CD14-positive monocyte (primary cell): Measurements from ENCODE around the gene PHACTR3. TPM values are rescaled to one million over a fixed set of nuclear protein-coding genes. Genes with fewer than 3 reads are reported as not detected.

Source experiments
- DNase-seq, 3 donors: peaks; one replicate each; pipeline ENCODE4 v3.0.0-alpha.2; 2011 to 2022
- H2AFZ ChIP-seq: 2 replicates; pipeline ENCODE4 v1.6.0; 2012; ENCODE audit warnings: mild to moderate bottlenecking, low read depth, low read length, inconsistent platforms; ENCODE audit not compliant: insufficient read depth, poor library complexity, severe bottlenecking
- H3K27ac ChIP-seq, 2 donors: 1 replicate in 1 of 2; 2 replicates in 1 of 2; pipeline ENCODE4 v1.5.1; 2012 to 2013; ENCODE audit warnings: low read length in 2 of 2, control low read depth in 1 of 2, inconsistent platforms in 1 of 2, low read depth in 1 of 2, mild to moderate bottlenecking in 1 of 2
- H3K27me3 ChIP-seq, 2 donors: one replicate each; pipeline versions ENCODE4 v1.6.0 to v1.6.1; 2011 to 2013; ENCODE audit warnings: low read length in 2 of 2; ENCODE audit not compliant: control insufficient read depth in 2 of 2, insufficient read depth in 2 of 2
- H3K36me3 ChIP-seq, 2 donors: replicated peaks in 1 of 2; 1 replicate in 1 of 2; 2 replicates in 1 of 2; pipeline versions ENCODE4 v1.5.1 to v1.6.1; 2012 to 2013; ENCODE audit warnings: low read length in 2 of 2, control low read depth in 1 of 2, inconsistent platforms in 1 of 2, mild to moderate bottlenecking in 1 of 2; ENCODE audit not compliant: insufficient read depth in 2 of 2, control insufficient read depth in 1 of 2
- H3K4me1 ChIP-seq, 2 donors: 1 replicate in 1 of 2; 2 replicates in 1 of 2; pipeline versions ENCODE4 v1.5.1 to v1.6.1; 2012 to 2013; ENCODE audit warnings: low read length in 2 of 2, control low read depth in 1 of 2, inconsistent platforms in 1 of 2, mild to moderate bottlenecking in 1 of 2, moderate library complexity in 1 of 2; ENCODE audit not compliant: insufficient read depth in 2 of 2, control insufficient read depth in 1 of 2
- H3K4me2 ChIP-seq: replicated peaks from 2 replicates; pipeline ENCODE3; 2012; ENCODE audit warnings: low read length, moderate library complexity, mild to moderate bottlenecking; ENCODE audit not compliant: poor library complexity, severe bottlenecking; ENCODE audit errors: extremely low read depth
- H3K4me3 ChIP-seq, 3 experiments: fragments of 200-600 bp in 1 of 3; sonication (generic) in 1 of 3; replicated peaks in 1 of 3; 1 replicate in 2 of 3; 2 replicates in 1 of 3; pipeline ENCODE4 v1.5.1; 2011 to 2013; ENCODE audit warnings: low read length in 3 of 3, mild to moderate bottlenecking in 3 of 3, control low read depth in 2 of 3, low read depth in 2 of 3, inconsistent platforms in 1 of 3, moderate library complexity in 1 of 3
- H3K79me2 ChIP-seq: 2 replicates; pipeline ENCODE4 v1.6.0; 2012; ENCODE audit warnings: mild to moderate bottlenecking, control low read depth, inconsistent platforms, low read length, moderate library complexity; ENCODE audit not compliant: insufficient read depth
- H3K9ac ChIP-seq: 2 replicates; pipeline ENCODE4 v1.6.0; 2017; ENCODE audit warnings: low read length, mild to moderate bottlenecking; ENCODE audit not compliant: insufficient read depth, poor library complexity, severe bottlenecking
- H3K9me3 ChIP-seq, 2 donors: replicated peaks in 1 of 2; 1 replicate in 1 of 2; 2 replicates in 1 of 2; pipeline versions ENCODE4 v1.5.1 to v1.6.1; 2012 to 2013; ENCODE audit warnings: low read length in 2 of 2, control low read depth in 1 of 2; ENCODE audit not compliant: control insufficient read depth in 1 of 2, insufficient read depth in 1 of 2
- H4K20me1 ChIP-seq: 2 replicates; pipeline ENCODE4 v1.6.0; 2012; ENCODE audit warnings: mild to moderate bottlenecking, low read length, control low read depth, moderate library complexity; ENCODE audit not compliant: insufficient read depth
- H3K27ac Mint-ChIP-seq, 7 donors: one replicate each; pipeline ENCODE4 v1.8.0; 2020; ENCODE audit warnings: mild to moderate bottlenecking in 7 of 7, mixed read lengths in 7 of 7, moderate library complexity in 6 of 7, inconsistent platforms in 2 of 7
- H3K27me3 Mint-ChIP-seq, 3 donors: one replicate each; pipeline ENCODE4 v1.8.0; 2021 to 2022; ENCODE audit warnings: low read depth in 3 of 3, mild to moderate bottlenecking in 3 of 3, mixed read lengths in 3 of 3, moderate library complexity in 3 of 3, inconsistent platforms in 1 of 3
- H3K36me3 Mint-ChIP-seq, 2 donors: one replicate each; pipeline ENCODE4 v1.8.0; 2020; ENCODE audit warnings: mixed read lengths in 2 of 2, inconsistent platforms in 1 of 2, mild to moderate bottlenecking in 1 of 2
- H3K4me1 Mint-ChIP-seq: one replicate; pipeline ENCODE4 v1.8.0; 2020; ENCODE audit warnings: mild to moderate bottlenecking, mixed read lengths
- H3K4me3 Mint-ChIP-seq, 2 donors: one replicate each; pipeline ENCODE4 v1.8.0; 2020; ENCODE audit warnings: mild to moderate bottlenecking in 2 of 2, mixed read lengths in 2 of 2, moderate library complexity in 1 of 2
- H3K9me3 Mint-ChIP-seq, 7 donors: one replicate each; pipeline ENCODE4 v1.8.0; 2020 to 2022; ENCODE audit warnings: mixed read lengths in 7 of 7, mild to moderate bottlenecking in 6 of 7, moderate library complexity in 6 of 7, inconsistent platforms in 2 of 7
- CTCF ChIP-seq: fragments of 200-600 bp; IDR thresholded peaks from one replicate; pipeline ENCODE4 v1.8.0; 2022; ENCODE audit warnings: antibody characterized with exemption, mild to moderate bottlenecking
- WGBS: methylation state at CpG from one replicate; pipeline ENCODE4 v1.1.5; 2013; ENCODE audit warnings: missing lambda C conversion rate; ENCODE audit not compliant: insufficient coverage; 5-methylcytosine and 5-hydroxymethylcytosine counted together
- intact Hi-C, 2 donors: fragments of 100-400 bp; cut with micrococcal nuclease; formaldehyde crosslinking; loops; one replicate each; pipeline versions ENCODE4 v1.15.0 to v1.15.1; 2023
- polyA plus RNA-seq, 3 donors: library from polyadenylated mRNA; depleted of rRNA in 1 of 3; unstranded in 2 of 3; stranded (reverse) in 1 of 3; fragments of 300-500 nt in 2 of 3; fragments of >200 nt in 1 of 3; fragmentation: Illumina TruSeq in 2 of 3; gene quantifications; 1 replicate in 2 of 3; 2 replicates in 1 of 3; pipeline ENCODE4 v1.2.3, GENCODE V29; 2012 to 2021

PHACTR3 gene
- polyA plus RNA-seq, 3 donors: 0.11 to 0.17 TPM; not detected in 1

- Mint-ChIP-seq H3K27me3 (peaks cover 38 to 50% (median 49%) of the 10 kb centered on the region in 3 donors), H3K27ac (no peak overlapping the region), H3K4me3 (no peak overlapping the region), H3K36me3 (peaks cover 0 to 1% of the 10 kb centered on the region in 2 donors), H3K4me1 (no peaks in the 10 kb centered on the region), H3K9me3 (peaks cover 7 to 22% (median 13%) of the 10 kb centered on the region in 7 donors)
- Histone ChIP-seq H3K4me3 (no peak overlapping the region), H2AFZ (no peak overlapping the region), H3K9ac (no peak overlapping the region), H3K27ac (no peak overlapping the region), H3K4me1 (peaks cover 8 to 12% of the 10 kb centered on the region in 2 donors), H3K9me3 (peaks cover 12 to 14% of the 10 kb centered on the region in 2 donors), H4K20me1 (no peaks in the 10 kb centered on the region), H3K27me3 (peaks cover 40 to 85% of the 10 kb centered on the region in 2 donors), H3K79me2 (no peaks in the 10 kb centered on the region), H3K4me2 (no peak overlapping the region), H3K36me3 (no peaks in the 10 kb centered on the region)
- DNase-seq: no peak
- TF ChIP-seq CTCF: no peak
- WGBS: 64% methylated on average over 7 of the region's 8 CpGs
- intact Hi-C loops: no loop called here
Observed at GRCh38 chr20:59735486-59735885, 131.1 kb downstream of the PHACTR3 start.

GRCh38 chr20:59735917-59736316 lies 131.6 kb downstream of the PHACTR3 start:
- peaks cover 7 to 20% (median 13%) of the 10 kb centered on the region in 7 donors for H3K9me3 Mint-ChIP-seq
- no peak overlapping the region for H3K4me3 Mint-ChIP-seq
- 92% methylated on average over 1 of the region's 1 CpG for WGBS

More at GRCh38 chr20:59735917-59736316, 131.6 kb downstream of the PHACTR3 start:
- TF ChIP-seq CTCF: no peak
- peaks cover 12 to 14% of the 10 kb centered on the region in 2 donors for H3K9me3 ChIP-seq
- Mint-ChIP-seq H3K36me3 (peaks cover 0 to 1% of the 10 kb centered on the region in 2 donors), H3K27me3 (peaks cover 38 to 51% (median 46%) of the 10 kb centered on the region in 3 donors), H3K4me1 (no peaks in the 10 kb centered on the region), H3K27ac (no peak overlapping the region)
- H3K27me3 ChIP-seq: peaks cover 37 to 84% of the 10 kb centered on the region in 2 donors
- no peak overlapping the region for H2AFZ ChIP-seq
- H3K27ac ChIP-seq: no peak overlapping the region
- no peak overlapping the region for H3K4me2 ChIP-seq
- no peak overlapping the region for H3K4me3 ChIP-seq
- no peak overlapping the region for H3K9ac ChIP-seq
- H3K79me2 ChIP-seq: no peaks in the 10 kb centered on the region
- H3K4me1 ChIP-seq: peaks cover 8 to 12% of the 10 kb centered on the region in 2 donors
- intact Hi-C loops: no loop called here
- H3K36me3 ChIP-seq: no peaks in the 10 kb centered on the region
- no peak for DNase-seq
- H4K20me1 ChIP-seq: no peaks in the 10 kb centered on the region
